GM03348 (cell line): ENCODE data around the gene CTAGE4.
A peak's percentile ranks its signal among the peaks of the same experiment; 100 is the strongest.
"Not testable (repeated sequence)": the region's sequence is repeated elsewhere in the genome, so short reads cannot be mapped to it uniquely, and the experiment has no call there.

Source experiments
- DNase-seq: peaks from one replicate; pipeline ENCODE4 v3.0.0; 2012; ENCODE audit warnings: low spot score

The CTAGE4 gene

GRCh38 chr7:144183166-144183565, at the start of gene CTAGE4:
Gene CTAGE4 (plus strand): TSS chr7:144183466. CDS start chr7:144183504, 38 bp downstream.
- DNase-seq: not testable (repeated sequence)

DNA sequence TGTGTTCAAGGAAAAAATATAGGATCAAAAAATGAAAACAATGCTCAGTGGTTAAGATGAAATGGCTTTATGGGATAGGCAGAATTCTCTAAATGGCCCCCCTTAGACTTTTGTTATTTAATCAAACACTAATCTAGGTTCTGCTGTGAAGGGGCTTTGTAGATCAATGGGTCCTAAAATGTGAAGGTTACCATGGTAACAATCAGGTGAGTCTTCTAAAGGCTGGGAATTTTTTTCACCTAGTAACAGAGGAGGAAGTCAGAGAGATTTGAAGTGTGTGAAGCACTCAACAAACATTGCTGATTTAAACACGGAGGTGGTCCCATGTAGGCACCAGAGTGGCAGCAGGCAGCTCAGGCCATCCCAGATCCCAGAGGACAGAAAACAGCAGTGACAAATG, 49.1 kb upstream of the CTAGE4 start:
- no peak for DNase-seq

DNA sequence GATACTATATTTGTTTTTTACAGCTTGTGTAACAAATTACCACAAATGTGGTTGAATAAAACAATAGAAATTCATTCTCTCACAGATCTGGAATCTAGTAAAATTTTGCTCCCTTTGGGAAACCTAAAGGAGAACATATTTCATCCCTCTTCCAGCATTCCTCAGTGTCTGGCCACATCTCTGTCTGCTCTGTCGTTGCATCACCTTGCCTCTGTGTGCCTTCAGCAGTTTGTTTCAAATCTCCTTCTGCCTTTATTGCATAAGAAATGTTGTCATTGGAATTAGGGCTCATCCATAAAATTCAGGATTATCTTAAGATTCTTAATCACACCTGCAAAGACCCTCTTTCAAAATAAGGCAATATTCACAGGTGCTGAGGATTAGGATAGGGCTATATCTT, 45.8 kb upstream of the CTAGE4 start:
- peak; percentile 16 for DNase-seq

DNA sequence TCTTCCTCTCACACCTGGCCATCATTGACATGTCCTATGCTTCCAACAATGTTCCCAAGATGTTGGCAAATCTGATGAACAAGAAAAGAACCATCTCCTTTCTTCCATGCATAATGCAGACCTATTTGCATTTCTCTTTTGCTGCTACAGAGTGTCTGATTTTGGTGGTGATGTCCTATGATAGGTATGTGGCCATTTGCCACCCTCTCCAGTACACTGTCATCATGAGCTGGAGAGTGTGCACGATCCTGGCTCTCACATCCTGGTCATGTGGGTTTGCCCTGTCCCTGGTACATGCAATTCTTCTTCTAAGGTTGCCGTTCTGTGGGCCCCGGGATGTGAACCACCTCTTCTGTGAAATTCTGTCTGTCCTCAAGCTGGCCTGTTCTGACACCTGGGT, 41.1 kb upstream of the CTAGE4 start:
- no peak for DNase-seq

DNA sequence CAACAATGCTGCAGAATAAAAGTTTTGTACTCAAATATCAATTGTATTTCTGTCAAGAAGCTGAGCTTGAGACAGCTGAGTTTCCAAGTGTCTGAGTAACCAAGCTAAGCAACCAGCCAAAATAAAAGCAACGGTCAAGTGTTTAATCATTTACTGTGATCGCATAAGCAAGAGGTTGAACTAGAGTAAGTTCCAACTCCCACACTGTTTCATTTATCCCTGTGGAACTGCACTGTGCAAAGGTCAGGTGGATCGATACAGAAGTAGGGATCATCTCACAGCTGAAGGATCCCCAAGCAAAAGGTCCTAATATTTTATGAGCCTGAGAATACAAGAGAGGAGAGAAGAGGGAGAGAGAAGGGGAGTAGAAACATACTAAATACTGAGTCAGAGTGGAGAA, 38.8 kb upstream of the CTAGE4 start:
- no peak for DNase-seq

- DNase-seq: no peak
Measured at GRCh38 chr7:144148224-144148827, 34.9 kb upstream of the CTAGE4 start.

GRCh38 chr7:144158861-144159260, 24.4 kb upstream of the CTAGE4 start:
- no peak for DNase-seq

DNA sequence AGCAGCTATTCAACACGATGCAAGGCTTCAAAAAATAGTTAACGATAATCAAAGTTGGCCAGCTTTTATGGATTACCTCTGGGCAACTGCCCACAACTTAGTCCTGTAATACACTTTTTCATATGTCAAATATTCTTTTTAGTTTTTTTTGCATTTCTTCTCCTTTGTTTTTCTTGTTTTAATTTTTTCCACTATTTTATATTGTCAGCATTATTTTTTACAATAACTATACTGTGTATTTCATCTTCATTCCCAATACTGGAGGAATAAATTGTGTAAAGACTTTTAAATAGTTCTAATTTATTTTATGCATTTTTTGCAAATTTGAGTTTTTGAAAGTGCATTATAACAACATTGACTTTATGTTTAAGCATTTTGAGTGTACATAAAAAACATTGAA, 18.5 kb upstream of the CTAGE4 start:
- DNase-seq: no peak

- not testable (repeated sequence) for DNase-seq
Measured at GRCh38 chr7:144171594-144172350, 11.5 kb upstream of the CTAGE4 start.

DNA sequence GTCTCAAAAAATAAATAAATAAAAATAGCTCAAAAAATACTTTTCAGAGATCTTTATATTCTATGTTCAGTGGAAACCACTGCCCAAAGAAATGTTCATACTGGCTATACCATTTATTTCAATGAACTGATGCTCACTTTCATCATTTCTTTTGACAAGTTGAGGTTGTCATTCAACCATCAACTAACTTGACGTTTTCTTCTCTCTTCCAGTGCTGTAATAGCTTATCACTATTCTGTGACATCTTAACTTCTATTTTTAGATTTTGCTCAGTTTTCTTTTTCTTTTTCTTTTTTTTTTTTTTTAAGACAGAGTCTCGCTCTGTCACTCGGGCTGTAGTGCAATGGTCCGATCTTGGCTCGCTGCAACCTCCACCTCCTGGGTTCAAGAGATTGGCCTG, 8.7 kb upstream of the CTAGE4 start:
- no peak for DNase-seq

GRCh38 chr7:144178380-144179164, 4.7 kb upstream of the CTAGE4 start:
- not testable (repeated sequence) for DNase-seq

DNA sequence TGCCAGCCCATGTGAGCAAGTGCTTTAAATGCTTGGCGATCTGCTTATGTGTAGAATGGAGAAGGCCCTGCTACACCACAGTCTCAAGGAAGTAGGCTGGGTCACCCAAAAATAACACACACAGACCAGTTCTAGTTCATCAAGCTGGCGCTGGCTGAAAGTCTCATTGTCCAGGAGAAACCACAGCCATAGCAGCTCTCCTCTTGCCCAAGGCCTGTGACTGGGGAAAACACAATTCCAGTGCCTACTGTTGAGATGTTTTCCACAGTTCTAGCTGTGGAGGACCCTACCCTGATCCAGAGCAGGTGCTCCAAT, 4.1 kb upstream of the CTAGE4 start:
- not testable (repeated sequence) for DNase-seq

GRCh38 chr7:144187848-144188247, 4.6 kb downstream of the CTAGE4 start:
- not testable (repeated sequence) for DNase-seq

DNA sequence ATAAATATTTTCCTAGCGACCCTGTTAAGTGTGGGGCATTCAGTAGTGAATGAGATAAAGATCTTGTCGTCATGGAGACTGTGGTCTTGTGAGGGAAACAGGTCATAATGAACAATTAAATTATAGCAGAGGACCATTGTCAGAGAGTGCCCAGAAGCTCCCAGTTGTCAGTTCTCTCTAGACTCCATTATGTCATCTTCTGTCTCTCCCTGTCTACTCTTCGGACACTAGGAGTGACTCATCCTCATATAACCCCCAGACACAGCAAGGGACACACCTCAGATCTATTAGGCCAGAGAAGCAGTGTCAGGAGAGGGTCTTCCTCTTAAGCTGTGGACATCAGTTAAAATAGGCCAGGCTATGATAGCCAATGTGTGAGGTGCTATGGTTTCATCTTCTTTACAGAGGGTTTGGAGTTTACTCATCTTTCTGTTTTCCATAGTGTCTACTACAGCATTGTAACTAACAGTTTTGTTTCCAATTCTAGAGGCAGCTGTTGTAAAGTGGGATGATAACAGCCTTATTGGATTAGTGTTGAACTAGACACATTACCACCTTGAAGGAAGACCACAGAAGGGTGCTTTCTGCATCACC, 5.4 kb downstream of the CTAGE4 start:
- DNase-seq: not testable (repeated sequence)

- not testable (repeated sequence) for DNase-seq
Measured at GRCh38 chr7:144193782-144194181, 10.5 kb downstream of the CTAGE4 start.

DNA sequence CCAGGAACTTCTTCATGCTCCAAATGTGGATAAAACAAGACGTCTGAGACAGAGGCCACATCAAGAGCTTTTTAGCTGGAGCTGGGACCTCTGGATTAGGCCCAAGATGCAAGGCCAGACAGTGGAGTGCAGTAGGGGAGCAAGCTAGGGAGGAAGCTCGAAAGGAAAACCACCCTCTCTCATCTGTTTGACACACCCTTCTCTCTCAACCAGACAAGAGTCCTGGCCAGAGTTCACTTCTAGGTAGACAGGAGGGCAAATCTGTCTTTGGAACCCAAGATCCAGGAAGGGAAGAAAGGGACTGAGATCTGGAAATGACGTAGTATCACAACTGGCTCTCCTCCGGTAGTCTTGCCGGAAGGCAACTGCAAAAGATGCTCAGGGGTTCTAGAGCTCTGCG, 11.2 kb downstream of the CTAGE4 start:
- DNase-seq: not testable (repeated sequence)

DNA sequence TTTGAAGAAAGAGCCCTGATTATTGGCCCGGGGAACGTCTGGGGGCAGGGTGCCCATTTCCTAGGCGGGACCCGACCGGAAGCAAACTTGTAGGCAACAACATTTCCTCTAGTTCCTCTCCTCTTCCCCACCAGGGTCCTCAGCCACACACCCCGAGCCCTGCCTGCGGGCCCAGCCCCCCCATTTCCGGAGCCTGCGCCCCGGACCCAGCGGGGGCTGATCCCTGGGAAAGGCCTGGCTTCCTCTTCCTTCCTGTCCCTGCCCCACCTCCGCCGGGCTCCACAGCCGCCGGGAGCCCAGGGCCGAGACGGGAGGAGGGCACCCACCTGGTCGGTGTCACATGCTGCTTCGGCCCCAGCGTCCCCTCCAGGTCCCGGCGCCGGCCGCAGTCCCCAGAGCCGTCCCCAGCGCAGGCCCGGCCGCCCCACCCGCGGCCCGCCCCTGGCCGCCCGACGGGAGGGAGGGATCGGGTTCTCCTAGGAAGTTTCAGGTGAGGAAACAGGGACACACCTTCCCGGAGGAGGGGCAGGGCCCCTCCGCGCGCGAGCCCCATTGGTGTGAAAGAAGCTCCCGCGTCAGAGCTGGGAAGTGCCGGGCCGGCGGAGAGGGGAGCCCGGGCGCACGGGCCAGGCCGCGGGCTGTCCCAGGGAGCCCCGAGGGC, 12.1 kb downstream of the CTAGE4 start, which contains the start of gene ARHGEF35:
ARHGEF35 (minus strand) TSS at position 622 of the 661 bp plus-strand sequence. CDS start 7,450 bp downstream, outside the sequence.
- not testable (repeated sequence) for DNase-seq

DNA sequence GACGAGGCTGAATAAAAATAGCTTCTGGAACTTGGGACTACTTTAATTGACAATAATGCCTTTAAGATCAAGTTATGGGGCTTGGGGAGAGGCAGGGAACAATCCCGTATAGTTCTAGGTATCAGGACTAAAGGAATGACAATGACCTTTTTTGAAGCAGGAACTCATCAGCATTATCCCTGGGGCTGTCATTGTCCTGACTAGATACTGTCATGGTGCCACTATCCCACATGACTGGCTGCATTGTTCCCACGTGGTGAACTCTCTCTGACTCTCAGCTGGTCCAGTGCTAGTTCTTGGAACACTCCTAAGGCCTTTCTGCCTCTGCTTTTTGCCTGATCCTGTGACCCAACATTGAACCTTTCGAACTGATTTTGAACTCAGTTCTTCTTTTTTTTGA, 15.7 kb downstream of the CTAGE4 start:
- DNase-seq: not testable (repeated sequence)

- DNase-seq: not testable (repeated sequence)
Measured at GRCh38 chr7:144201978-144202377, 18.7 kb downstream of the CTAGE4 start.

GRCh38 chr7:144203086-144203485, 19.8 kb downstream of the CTAGE4 start:
- DNase-seq: not testable (repeated sequence)

GRCh38 chr7:144205306-144205705, 22.0 kb downstream of the CTAGE4 start:
- not testable (repeated sequence) for DNase-seq

DNA sequence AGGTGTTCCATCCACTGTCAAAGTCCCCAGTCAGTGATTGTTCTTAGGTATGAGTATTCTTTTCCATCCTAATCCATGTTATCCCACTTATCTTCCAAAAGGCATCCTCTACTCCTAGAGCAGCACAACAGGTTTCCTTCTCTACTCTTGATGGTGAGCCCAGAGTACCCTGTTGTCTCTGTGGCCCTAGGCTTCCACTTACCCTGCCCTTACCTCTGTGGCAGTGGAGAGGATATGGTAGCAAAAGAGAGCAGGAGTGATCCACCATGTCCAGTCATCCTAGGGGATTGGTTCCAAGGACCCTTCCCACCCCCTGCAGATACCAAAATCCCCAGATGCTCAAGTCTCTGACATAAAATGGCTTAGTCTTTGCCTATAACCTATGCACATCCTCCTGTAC, 33.9 kb downstream of the CTAGE4 start:
- not testable (repeated sequence) for DNase-seq
